Measurements from ENCODE around the gene BNC2. TPM values are rescaled to one million over a fixed set of nuclear protein-coding genes. Genes with fewer than 3 reads are reported as not detected.

The BNC2 gene
- total RNA-seq, 1 experiment from 2014 or later = 43.6 TPM

DNA sequence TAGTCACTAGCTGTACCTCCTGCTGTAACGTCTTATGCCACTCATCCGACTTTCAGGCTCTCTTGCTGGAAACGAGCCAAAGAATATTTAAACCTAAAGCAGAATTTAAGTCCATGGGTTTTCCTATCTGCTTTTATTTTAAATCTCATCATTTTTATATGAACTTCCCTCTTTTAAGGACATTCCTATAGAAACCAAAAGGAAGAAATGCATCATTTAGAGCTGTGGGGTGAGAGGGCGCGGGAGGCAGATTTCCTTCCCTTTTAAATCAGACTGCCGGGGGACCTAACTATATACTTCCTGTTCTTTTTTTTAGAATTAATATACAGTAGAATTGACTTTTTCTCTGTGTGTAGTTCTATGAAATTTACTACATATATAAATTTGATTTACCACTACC lies 468.8 kb downstream of the BNC2 start:
- Mint-ChIP-seq H3K4me1 (0 out of 4 replicates have a peak, but pooled peaks cover 0 to 4% of the 10 kb centered on the region in 2 experiments), H3K4me3 (no peak overlapping the region)

More for the DNA sequence above, 468.8 kb downstream of the BNC2 start:
- Mint-ChIP-seq H3K36me3 (ENCODE audit: insufficient read depth in 1 of 3, low read depth in 3 of 3) (no peaks in the 10 kb centered on the region; a peak in 1 of 7 replicates), H3K9me3 (no peaks in the 10 kb centered on the region), H3K27me3 (ENCODE audit: low read depth) (no peaks in the 10 kb centered on the region), H3K27ac (no peak overlapping the region)
- Histone ChIP-seq H4K5ac (ENCODE audit: insufficient read length, low read depth, low read length) (no peak overlapping the region), H3K56ac (ENCODE audit: insufficient read length, low read depth, low read length) (no peak overlapping the region), H2BK5ac (ENCODE audit: insufficient read length, low read length) (no peak overlapping the region), H3K4ac (ENCODE audit: low read depth, low read length) (no peak overlapping the region), H4K8ac (replicated peaks; ENCODE audit: insufficient read length, low read depth, low read length) (no peak overlapping the region), H2BK20ac (ENCODE audit: low read depth, low read length, poor library complexity, severe bottlenecking) (no peak overlapping the region), H3K18ac (ENCODE audit: insufficient read length, low read depth, low read length) (no peak overlapping the region), H2BK15ac (ENCODE audit: low read depth, low read length) (no peak overlapping the region), H3K4me2 (ENCODE audit: insufficient read depth, insufficient read length, low read length) (no peak overlapping the region), H4K20me1 (ENCODE audit: control insufficient read depth, insufficient read depth, insufficient read length) (no peaks in the 10 kb centered on the region), H2AFZ (ENCODE audit: low read length) (no peak overlapping the region), H3K4me1 (ENCODE audit: insufficient read depth, low read length) (no peaks in the 10 kb centered on the region), H3K14ac (ENCODE audit: insufficient read depth, low read length) (no peak overlapping the region), H3K79me2 (ENCODE audit: insufficient read depth, low read length) (peaks cover 2% of the 10 kb centered on the region; the same call in 1 of the 2 replicates), H3K79me1 (ENCODE audit: insufficient read depth, low read depth, low read length, poor library complexity, severe bottlenecking) (no peaks in the 10 kb centered on the region), H3K9me3 (ENCODE audit: control insufficient read depth, low read depth, low read length) (no peaks in the 10 kb centered on the region), H3K23me2 (ENCODE audit: insufficient read length, low read depth, low read length, poor library complexity, severe bottlenecking) (no peaks in the 10 kb centered on the region), H3K27me3 (ENCODE audit: insufficient read depth, low read length) (no peaks in the 10 kb centered on the region), H3K23ac (ENCODE audit: insufficient read length, low read depth, low read length) (no peak overlapping the region), H2BK12ac (ENCODE audit: insufficient read length, low read depth, low read length) (no peak overlapping the region), H4K91ac (ENCODE audit: insufficient read length, low read depth, low read length) (no peak overlapping the region), H3T11ph (ENCODE audit: low read length) (no peak overlapping the region), H2BK120ac (ENCODE audit: low read depth, low read length, poor library complexity, severe bottlenecking) (no peak overlapping the region), H2AK5ac (ENCODE audit: insufficient read length, low read length) (no peak overlapping the region), H3K27ac (ENCODE audit: insufficient read length, low read depth, low read length) (no peak overlapping the region), H3K9ac (ENCODE audit: extremely low read depth, insufficient read length, low read length) (no peak overlapping the region)
- DNase-seq = no peak
- TF ChIP-seq, protein P1, sequence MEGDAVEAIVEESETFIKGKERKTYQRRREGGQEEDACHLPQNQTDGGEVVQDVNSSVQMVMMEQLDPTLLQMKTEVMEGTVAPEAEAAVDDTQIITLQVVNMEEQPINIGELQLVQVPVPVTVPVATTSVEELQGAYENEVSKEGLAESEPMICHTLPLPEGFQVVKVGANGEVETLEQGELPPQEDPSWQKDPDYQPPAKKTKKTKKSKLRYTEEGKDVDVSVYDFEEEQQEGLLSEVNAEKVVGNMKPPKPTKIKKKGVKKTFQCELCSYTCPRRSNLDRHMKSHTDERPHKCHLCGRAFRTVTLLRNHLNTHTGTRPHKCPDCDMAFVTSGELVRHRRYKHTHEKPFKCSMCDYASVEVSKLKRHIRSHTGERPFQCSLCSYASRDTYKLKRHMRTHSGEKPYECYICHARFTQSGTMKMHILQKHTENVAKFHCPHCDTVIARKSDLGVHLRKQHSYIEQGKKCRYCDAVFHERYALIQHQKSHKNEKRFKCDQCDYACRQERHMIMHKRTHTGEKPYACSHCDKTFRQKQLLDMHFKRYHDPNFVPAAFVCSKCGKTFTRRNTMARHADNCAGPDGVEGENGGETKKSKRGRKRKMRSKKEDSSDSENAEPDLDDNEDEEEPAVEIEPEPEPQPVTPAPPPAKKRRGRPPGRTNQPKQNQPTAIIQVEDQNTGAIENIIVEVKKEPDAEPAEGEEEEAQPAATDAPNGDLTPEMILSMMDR (conservative IDR thresholded peaks at IDR 0.05) = no peak
- WGBS (ENCODE audit: extremely low coverage, insufficient read length, low lambda C conversion rate) = no CpG with 5 or more reads among the region's 6 CpGs

All from H9 (cell line).